GM12878 (cell line): ENCODE results near the gene DNAH2. TPM values are rescaled to one million over a fixed set of nuclear protein-coding genes. Genes with fewer than 3 reads are reported as not detected.

Experiments used
- ATAC-seq: fragments of 200-7000 bp; cut with Tn5 transposase; 3 replicates; pipeline ENCODE4 v1.9.1; 2020; ENCODE audit warnings: mild to moderate bottlenecking, moderate library complexity
- BruUV-seq: library from RNA; stranded (reverse); fragments of 400-500 nt; replicated peaks from 2 replicates; lab custom pipeline; 2021; lab: Mats Ljungman, UMichigan
- CTCF ChIA-PET: fragments of 300-600 bp; sonication (Branson Sonifier 250); formaldehyde crosslinking; extraction: SDS; loops from one replicate; lab custom pipeline; 2021; ENCODE audit warnings: inconsistent platforms; lab: Yijun Ruan, JAX
- POLR2A ChIA-PET: fragments of 350-600 bp; formaldehyde crosslinking; extraction: SDS; loops from one replicate; lab custom pipeline; 2021; ENCODE audit warnings: inconsistent platforms; lab: Charles Lee
- RAD21 ChIA-PET: fragments of 300-600 bp; sonication (Branson Sonifier 250); formaldehyde crosslinking; loops from one replicate; lab custom pipeline; 2023; ENCODE audit warnings: antibody characterized with exemption; ENCODE audit not compliant: unreplicated experiment; lab: Charles Lee
- SMC1A ChIA-PET: fragments of 300-600 bp; sonication (Branson Sonifier 250); formaldehyde crosslinking; loops from one replicate; lab custom pipeline; 2023; ENCODE audit not compliant: unreplicated experiment, uncharacterized antibody; lab: Charles Lee
- DNase-seq: peaks from one replicate; pipeline ENCODE4 v3.0.0-alpha.2; 2011; ENCODE audit warnings: low read depth, low spot score
- FAIRE-seq: peaks from 3 replicates; lab custom pipeline; 2011; peaks lifted over from hg19 to GRCh38; lab: Jason Lieb, UNC
- H2AFZ ChIP-seq: 2 replicates; pipeline ENCODE4 v1.6.0; 2011; ENCODE audit warnings: low read depth, low read length, control low read depth; ENCODE audit not compliant: control insufficient read depth
- H3K27ac ChIP-seq: 2 replicates; pipeline ENCODE4 v1.5.1; 2011; ENCODE audit warnings: control low read depth; ENCODE audit not compliant: control insufficient read depth, insufficient read depth
- H3K27me3 ChIP-seq, 2 experiments: replicated peaks in 1 of 2; 2 replicates each; pipeline versions ENCODE4 v1.6.0 to v1.6.1; 2011; ENCODE audit warnings: low read length in 1 of 2; ENCODE audit not compliant: control insufficient read depth in 2 of 2, insufficient read depth in 2 of 2
- H3K36me3 ChIP-seq, 2 experiments: 2 replicates each; pipeline ENCODE4 v1.5.1; 2011; ENCODE audit warnings: low read length in 1 of 2; ENCODE audit not compliant: control insufficient read depth in 2 of 2, insufficient read depth in 2 of 2
- H3K4me1 ChIP-seq: 2 replicates; pipeline ENCODE4 v1.6.1; 2011; ENCODE audit warnings: mild to moderate bottlenecking, low read length, moderate library complexity, mixed read lengths; ENCODE audit not compliant: control insufficient read depth, insufficient read depth
- H3K4me2 ChIP-seq: 2 replicates; pipeline ENCODE4 v1.6.0; 2011; ENCODE audit warnings: control low read depth; ENCODE audit not compliant: control insufficient read depth, insufficient read depth
- H3K4me3 ChIP-seq: fragments of 200-600 bp; sonication (generic); 2 replicates; pipeline ENCODE4 v1.5.1; 2016
- H3K79me2 ChIP-seq: 2 replicates; pipeline ENCODE4 v1.6.0; 2011; ENCODE audit warnings: low read length; ENCODE audit not compliant: control insufficient read depth, insufficient read depth
- H3K9ac ChIP-seq: 2 replicates; pipeline ENCODE4 v1.8.0; 2011; ENCODE audit warnings: low read length, control low read depth, mixed read lengths; ENCODE audit not compliant: control insufficient read depth, insufficient read depth
- H3K9me3 ChIP-seq: replicated peaks from 3 replicates; pipeline ENCODE4 v1.5.1; 2011; ENCODE audit warnings: mild to moderate bottlenecking, low read length; ENCODE audit not compliant: control insufficient read depth, insufficient read depth
- H4K20me1 ChIP-seq: 2 replicates; pipeline ENCODE4 v1.6.0; 2011; ENCODE audit not compliant: control insufficient read depth, insufficient read depth
- CREB1 ChIP-seq: IDR thresholded peaks from 2 replicates; pipeline ENCODE4 v1.6.1; 2012; ENCODE audit warnings: low read depth, mild to moderate bottlenecking, inconsistent platforms
- E2F4 ChIP-seq: IDR thresholded peaks from 2 replicates; pipeline ENCODE4 v1.6.1; 2012; ENCODE audit warnings: low read depth, low read length, improper control_type of control experiment
- PAX5 ChIP-seq: IDR thresholded peaks from 2 replicates; pipeline ENCODE4 v1.6.1; 2011; ENCODE audit warnings: low read depth, low read length, borderline replicate concordance
- POLR2AphosphoS5 ChIP-seq: IDR thresholded peaks from 2 replicates; pipeline ENCODE4 v1.6.1; 2011; ENCODE audit warnings: mild to moderate bottlenecking, low read length, inconsistent platforms
- SIX5 ChIP-seq: IDR thresholded peaks from 2 replicates; pipeline ENCODE4 v1.6.1; 2011; ENCODE audit warnings: mild to moderate bottlenecking, low read depth, low read length, moderate library complexity; ENCODE audit not compliant: severe bottlenecking
- SMARCA5 ChIP-seq: fragments of 450-650 bp; IDR thresholded peaks from 2 replicates; pipeline ENCODE4 v1.6.1; 2017; ENCODE audit warnings: mild to moderate bottlenecking
- SMC3 ChIP-seq: IDR thresholded peaks from 2 replicates; pipeline ENCODE4 v1.6.1; 2011; ENCODE audit warnings: low read length, improper control_type of control experiment, borderline replicate concordance
- STAT1 ChIP-seq: fragments of 450-650 bp; conservative IDR thresholded peaks from 2 replicates; pipeline ENCODE4 v1.6.1; 2014; ENCODE audit warnings: antibody characterized with exemption, mild to moderate bottlenecking
- ZNF384 ChIP-seq: IDR thresholded peaks from 2 replicates; pipeline ENCODE4 v1.6.1; 2012; ENCODE audit warnings: low read depth, mild to moderate bottlenecking, low read length, improper control_type of control experiment, borderline replicate concordance
- ZSCAN29 ChIP-seq: fragments of 450-650 bp; IDR thresholded peaks from 2 replicates; pipeline ENCODE4 v1.6.1; 2017; ENCODE audit warnings: mild to moderate bottlenecking, moderate library complexity
- WGBS: methylation state at CpG from one replicate; pipeline ENCODE4 v1.1.6; 2016; ENCODE audit warnings: low lambda C conversion rate; ENCODE audit not compliant: insufficient replicate concordance, insufficient coverage; ENCODE audit errors: missing lambda C conversion rate; 5-methylcytosine and 5-hydroxymethylcytosine counted together
- in situ Hi-C: fragments of 300-500 bp; cut with MboI; formaldehyde crosslinking; loops from 9 replicates; pipeline ENCODE4 v1.14.3; 2018; ENCODE audit warnings: mixed read lengths
- intact Hi-C: fragments of 100-400 bp; cut with micrococcal nuclease; formaldehyde crosslinking; loops from one replicate; pipeline ENCODE4 v1.14.2; 2022; ENCODE audit not compliant: unreplicated experiment
- polyA plus RNA-seq, 11 experiments: library from polyadenylated mRNA; depleted of rRNA in 4 of 11; unstranded in 6 of 11; stranded (reverse) in 5 of 11; fragments of >200 nt; fragmentation: Nextera tagmentation in 4 of 11; fragmentation: Illumina TruSeq in 1 of 11; extraction: Ambion mirVana in 4 of 11; extraction: Trizol in 1 of 11; gene quantifications; 1 replicate in 1 of 11; 2 replicates in 10 of 11; pipeline versions ENCODE4 v1.2.1 to v1.2.3, GENCODE V29; 2011 to 2016; ENCODE audit warnings: inconsistent platforms in 2 of 11, missing spikeins in 2 of 11, low read depth in 1 of 11
- total RNA-seq, 4 experiments: library from RNA; depleted of rRNA in 3 of 4; stranded (reverse); fragments of >200 nt in 3 of 4; fragmentation: Illumina TruSeq in 1 of 4; extraction: Trizol in 1 of 4; gene quantifications; 2 replicates each; pipeline versions ENCODE4 v1.2.1 to v1.2.3, GENCODE V29; 2013 to 2021
- TF ChIP-seq, protein P1 (sequence below): IDR thresholded peaks from 2 replicates; pipeline ENCODE4 v1.6.1; 2011; ENCODE audit warnings: low read depth, low read length, improper control_type of control experiment, borderline replicate concordance

The DNAH2 gene
- total and polyA plus RNA-seq, 10 of the 15 experiments (the other 5 are each of a cell fraction or from before 2014, with no cell fraction given), result not detected

- RAD21 ChIA-PET, result interaction anchor here (0.6 kb wide), 1 partner anchor 45 kb away, joined by 3 read pairs; no protein-coding TSS in a partner anchor
These were observed 99.5 kb downstream of the DNAH2 start for GRCh38 chr17:7816926-7817642.

More at GRCh38 chr17:7816926-7817642, 99.5 kb downstream of the DNAH2 start:
- in situ Hi-C loops, result no loop called here
- Histone ChIP-seq H3K4me2 (no peak overlapping the region), H3K4me3 (no peak overlapping the region), H2AFZ (no peak overlapping the region), H3K9me3 (no peaks in the 10 kb centered on the region), H3K27me3 (peaks cover 0 to 2% of the 10 kb centered on the region in 2 experiments; a peak in 2 of 4 replicates), H3K36me3 (no peaks in the 10 kb centered on the region), H3K27ac (no peak overlapping the region), H4K20me1 (no peaks in the 10 kb centered on the region), H3K4me1 (no peaks in the 10 kb centered on the region), H3K9ac (no peak overlapping the region), H3K79me2 (no peaks in the 10 kb centered on the region)
- ChIA-PET CTCF (interaction anchor here (1.0 to 1.6 kb wide), 5 partner anchors 40 to 172 kb away, joined by 3 to 5 read pairs (median 3); partner anchors contain the start of gene NAA38), POLR2A (no interaction called here), SMC1A (interaction anchor here (0.9 to 1.9 kb wide), 2 partner anchors 8 to 240 kb away, joined by 4 to 7 read pairs; no protein-coding TSS in a partner anchor)
- FAIRE-seq, result no peak
- no peak for TF ChIP-seq STAT1
- no peak for TF ChIP-seq CREB1
- TF ChIP-seq PAX5, result no peak
- TF ChIP-seq ZNF384, result no peak
- TF ChIP-seq, protein P1, sequence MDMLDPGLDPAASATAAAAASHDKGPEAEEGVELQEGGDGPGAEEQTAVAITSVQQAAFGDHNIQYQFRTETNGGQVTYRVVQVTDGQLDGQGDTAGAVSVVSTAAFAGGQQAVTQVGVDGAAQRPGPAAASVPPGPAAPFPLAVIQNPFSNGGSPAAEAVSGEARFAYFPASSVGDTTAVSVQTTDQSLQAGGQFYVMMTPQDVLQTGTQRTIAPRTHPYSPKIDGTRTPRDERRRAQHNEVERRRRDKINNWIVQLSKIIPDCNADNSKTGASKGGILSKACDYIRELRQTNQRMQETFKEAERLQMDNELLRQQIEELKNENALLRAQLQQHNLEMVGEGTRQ, result no peak
- no peak for TF ChIP-seq POLR2AphosphoS5
- TF ChIP-seq SMARCA5, result no peak
- TF ChIP-seq SMC3, result no peak
- TF ChIP-seq SIX5, result no peak
- TF ChIP-seq ZSCAN29, result no peak
- TF ChIP-seq E2F4, result no peak
- DNase-seq, result no peak
- intact Hi-C loops, result no loop called here
- WGBS, result 70% methylated on average over 10 of the region's 10 CpGs
- ATAC-seq, result no peak
- BruUV-seq, result no TSS peak
